GM12873 (cell line): ENCODE data around the gene CCDC18.

Experiments
- CTCF ChIP-seq: IDR thresholded peaks from 2 replicates; pipeline ENCODE4 v1.5.1; 2012; ENCODE audit warnings: low read depth, mild to moderate bottlenecking, moderate library complexity, low read length, control low read depth; ENCODE audit not compliant: insufficient read depth; ENCODE audit errors: missing control alignments

Gene CCDC18

GRCh38 chr1:93180723-93181613, at the start of gene CCDC18:
Gene CCDC18 (plus strand): TSS chr1:93180724. CDS start chr1:93183362, 2,638 bp downstream.
- TF ChIP-seq CTCF: no peak

DNA sequence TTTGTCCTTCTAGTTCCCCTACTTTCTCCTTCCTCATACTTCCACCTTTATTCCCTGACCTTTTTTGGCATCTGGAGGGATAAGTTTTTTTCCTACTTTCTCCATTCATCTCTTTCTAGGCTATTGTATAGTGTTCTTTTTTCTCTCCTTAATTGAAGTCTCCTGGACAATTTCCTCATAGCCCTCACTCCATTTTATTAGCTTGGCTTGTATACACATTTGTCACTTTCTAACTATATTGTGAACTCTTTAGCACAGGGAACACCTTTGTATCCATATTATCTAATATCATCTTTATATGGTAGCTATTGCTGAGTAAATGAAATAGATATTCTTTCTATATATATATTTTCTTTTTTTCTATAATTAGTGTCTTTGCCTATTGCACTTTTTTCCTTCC, 47.9 kb upstream of the CCDC18 start:
- TF ChIP-seq CTCF: no peak

DNA sequence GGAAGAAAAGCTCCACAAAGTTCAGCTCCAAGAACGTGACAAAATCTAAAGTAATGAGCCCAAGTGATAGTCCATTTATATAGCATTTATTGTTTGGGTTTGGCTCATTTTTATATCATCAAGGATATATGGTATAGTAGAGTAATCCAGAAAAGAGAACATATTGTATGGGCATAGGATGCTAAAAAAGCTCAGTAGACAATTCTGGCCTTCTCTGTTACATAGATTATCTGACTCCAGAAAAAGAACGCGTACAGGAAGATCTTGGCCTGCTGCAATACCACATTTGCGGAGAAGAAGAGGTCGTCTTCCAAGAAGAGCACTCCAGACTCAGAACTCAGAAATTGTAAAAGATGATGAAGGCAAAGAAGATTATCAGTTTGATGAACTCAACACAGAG, 44.1 kb upstream of the CCDC18 start:
- no peak for TF ChIP-seq CTCF

GRCh38 chr1:93137604-93138292, 42.8 kb upstream of the CCDC18 start:
- TF ChIP-seq CTCF: no peak

DNA sequence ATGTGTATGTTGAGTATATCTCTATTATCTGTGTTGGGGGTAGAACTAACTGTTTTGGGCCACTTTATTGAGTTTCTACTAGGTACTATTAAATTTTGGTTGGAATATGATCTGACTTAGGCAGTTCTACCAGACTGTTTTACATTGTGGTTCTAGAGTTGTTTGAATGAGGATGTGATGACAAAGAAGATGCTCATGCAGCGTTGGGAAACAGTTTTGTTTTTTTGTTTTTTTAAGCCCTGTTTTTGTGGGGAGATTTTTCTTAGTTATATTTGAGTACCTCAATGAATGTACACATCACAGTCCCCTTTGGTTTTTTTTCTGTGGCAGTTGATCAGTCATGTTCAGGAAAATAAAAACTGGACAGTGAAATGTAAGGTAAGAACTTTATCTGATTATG, 40.4 kb upstream of the CCDC18 start:
- no peak for TF ChIP-seq CTCF

- no peak for TF ChIP-seq CTCF
These were observed 38.4 kb upstream of the CCDC18 start for GRCh38 chr1:93142161-93142560.

DNA sequence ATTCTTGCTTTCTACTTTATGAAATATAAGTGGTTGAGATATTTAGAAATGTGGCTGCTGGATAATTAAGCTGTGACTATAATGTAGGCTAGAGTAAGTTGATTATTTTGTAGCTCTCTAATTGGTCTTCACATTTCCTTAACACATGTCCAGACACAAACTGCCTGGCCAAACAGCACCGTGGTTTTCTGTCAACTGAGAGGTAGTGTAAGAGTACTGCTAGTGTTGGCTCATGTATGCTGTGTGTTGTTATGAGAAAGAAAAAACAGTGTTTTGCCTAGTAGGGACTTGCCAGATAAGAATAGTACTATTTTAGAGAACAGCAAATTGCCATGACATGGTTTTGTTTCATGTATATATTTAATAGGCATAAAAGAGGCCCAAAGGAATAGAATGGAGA, 37.4 kb upstream of the CCDC18 start:
- no peak for TF ChIP-seq CTCF
